Limb (tissue), 2 donors: ENCODE results near the gene WDR59.
"Not testable (repeated sequence)": the region's sequence is repeated elsewhere in the genome, so short reads cannot be mapped to it uniquely, and the experiment has no call there.

Experiments
- DNase-seq, 2 donors: peaks; one replicate each; pipeline ENCODE4 v3.0.0-alpha.2; 2016; ENCODE audit errors: extremely low spot score in 2 of 2

WDR59 gene

GRCh38 chr16:75013123-75013522 lies 28.2 kb upstream of the WDR59 start:
- DNase-seq: not testable (repeated sequence)

GRCh38 chr16:75012380-75013081 lies 27.6 kb upstream of the WDR59 start:
- DNase-seq: no peak

GRCh38 chr16:75011634-75012307 lies 26.8 kb upstream of the WDR59 start:
- DNase-seq: no peak

GRCh38 chr16:75010427-75010826 lies 25.5 kb upstream of the WDR59 start:
- no peak for DNase-seq

GRCh38 chr16:75007443-75007842 lies 22.5 kb upstream of the WDR59 start:
- DNase-seq: no peak

GRCh38 chr16:75005697-75006096 lies 20.8 kb upstream of the WDR59 start:
- no peak for DNase-seq

GRCh38 chr16:75004460-75004859 lies 19.5 kb upstream of the WDR59 start:
- DNase-seq: no peak

- no peak for DNase-seq
Observed at GRCh38 chr16:75003931-75004330, 19.0 kb upstream of the WDR59 start.

GRCh38 chr16:75002474-75002873 lies 17.6 kb upstream of the WDR59 start:
- no peak for DNase-seq

- DNase-seq: peak in 1 of 2 donors; percentile 42
Observed at GRCh38 chr16:75000481-75001081, 15.7 kb upstream of the WDR59 start.

- peak in 1 of 2 donors; percentile 75 for DNase-seq
Observed at GRCh38 chr16:74999609-75000480, 14.9 kb upstream of the WDR59 start.

GRCh38 chr16:74999219-74999608 lies 14.3 kb upstream of the WDR59 start:
- no peak for DNase-seq

GRCh38 chr16:74998481-74999218 lies 13.7 kb upstream of the WDR59 start, which contains the start of gene ZNRF1:
ZNRF1 (plus strand) TSS chr16:74999024; CDS start chr16:74999672, 648 bp downstream.
- peak; percentile 76 to 95 for DNase-seq

- DNase-seq: no peak
Observed at GRCh38 chr16:74997042-74997491, 12.1 kb upstream of the WDR59 start.

GRCh38 chr16:74995986-74996385 lies 11.1 kb upstream of the WDR59 start:
- DNase-seq: no peak

GRCh38 chr16:74991593-74992403 lies 6.9 kb upstream of the WDR59 start:
- no peak for DNase-seq

GRCh38 chr16:74991268-74991592 lies 6.3 kb upstream of the WDR59 start:
- DNase-seq: no peak

- DNase-seq: no peak
Observed at GRCh38 chr16:74990832-74991231, 5.9 kb upstream of the WDR59 start.

GRCh38 chr16:74989864-74990263 lies 4.9 kb upstream of the WDR59 start:
- not testable (repeated sequence) for DNase-seq

- DNase-seq: no peak
Observed at GRCh38 chr16:74987027-74987681, 2.2 kb upstream of the WDR59 start.
